Hair follicular keratinocyte (primary cell): ENCODE results near the gene HOOK2. TPM values are rescaled to one million over a fixed set of nuclear protein-coding genes. Genes with fewer than 3 reads are reported as not detected.

Source experiments
- total RNA-seq: library from RNA; depleted of rRNA; stranded (reverse); fragments of >200 nt; gene quantifications from 2 replicates; pipeline ENCODE4 v1.2.3, GENCODE V29; 2015

The HOOK2 gene, protein sequence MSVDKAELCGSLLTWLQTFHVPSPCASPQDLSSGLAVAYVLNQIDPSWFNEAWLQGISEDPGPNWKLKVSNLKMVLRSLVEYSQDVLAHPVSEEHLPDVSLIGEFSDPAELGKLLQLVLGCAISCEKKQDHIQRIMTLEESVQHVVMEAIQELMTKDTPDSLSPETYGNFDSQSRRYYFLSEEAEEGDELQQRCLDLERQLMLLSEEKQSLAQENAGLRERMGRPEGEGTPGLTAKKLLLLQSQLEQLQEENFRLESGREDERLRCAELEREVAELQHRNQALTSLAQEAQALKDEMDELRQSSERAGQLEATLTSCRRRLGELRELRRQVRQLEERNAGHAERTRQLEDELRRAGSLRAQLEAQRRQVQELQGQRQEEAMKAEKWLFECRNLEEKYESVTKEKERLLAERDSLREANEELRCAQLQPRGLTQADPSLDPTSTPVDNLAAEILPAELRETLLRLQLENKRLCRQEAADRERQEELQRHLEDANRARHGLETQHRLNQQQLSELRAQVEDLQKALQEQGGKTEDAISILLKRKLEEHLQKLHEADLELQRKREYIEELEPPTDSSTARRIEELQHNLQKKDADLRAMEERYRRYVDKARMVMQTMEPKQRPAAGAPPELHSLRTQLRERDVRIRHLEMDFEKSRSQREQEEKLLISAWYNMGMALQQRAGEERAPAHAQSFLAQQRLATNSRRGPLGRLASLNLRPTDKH
- total RNA-seq = 30.8 and 32.7 TPM in 2 replicates

DNA sequence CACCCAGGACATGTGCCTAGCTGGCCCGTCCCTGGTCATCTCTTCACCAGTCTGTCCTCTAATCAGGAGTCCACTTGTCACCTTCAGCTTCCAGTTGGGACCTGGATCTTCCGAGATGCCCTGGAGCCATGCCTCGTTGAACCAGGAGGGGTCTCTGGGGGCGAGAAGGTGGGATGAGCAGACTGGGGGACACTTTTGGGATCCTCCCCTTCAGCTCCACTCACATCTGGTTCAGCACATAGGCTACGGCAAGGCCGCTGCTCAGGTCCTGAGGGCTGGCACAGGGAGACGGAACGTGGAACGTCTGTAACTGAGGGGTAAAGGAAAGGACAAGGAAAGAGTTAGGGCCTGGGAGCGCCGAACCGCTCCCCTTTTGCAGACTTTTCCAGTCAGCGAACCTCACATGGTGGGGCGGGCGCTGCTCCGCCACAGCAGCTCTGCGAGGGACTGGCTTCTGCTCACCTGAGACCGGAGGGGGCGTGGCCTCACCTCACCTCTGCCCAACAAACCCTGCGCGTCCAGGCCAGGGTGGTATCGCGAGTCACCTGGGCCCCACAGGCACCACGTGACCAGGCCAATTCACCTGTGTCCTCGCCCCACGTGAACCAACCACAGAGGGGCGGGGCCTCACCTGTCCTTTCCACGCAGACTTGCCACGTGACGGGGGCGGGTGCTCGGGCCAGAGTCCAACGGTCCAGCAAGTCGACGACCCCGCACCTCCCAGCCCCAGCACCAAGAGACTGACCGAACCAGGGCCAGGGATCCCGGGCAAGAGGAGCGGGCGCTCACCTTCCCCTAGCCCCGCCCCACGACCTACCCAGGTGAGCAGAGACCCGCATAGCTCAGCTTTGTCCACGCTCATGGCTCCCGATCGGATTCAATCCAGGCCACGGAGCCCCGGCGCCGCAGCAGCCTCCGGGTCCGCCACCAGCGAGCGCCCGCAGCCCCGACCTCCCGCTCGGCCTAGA, at the start of gene HOOK2:
TSS of gene HOOK2 (minus strand) at position 965 of the 968 bp plus-strand sequence. CDS start at position 862, 103 bp downstream.

DNA sequence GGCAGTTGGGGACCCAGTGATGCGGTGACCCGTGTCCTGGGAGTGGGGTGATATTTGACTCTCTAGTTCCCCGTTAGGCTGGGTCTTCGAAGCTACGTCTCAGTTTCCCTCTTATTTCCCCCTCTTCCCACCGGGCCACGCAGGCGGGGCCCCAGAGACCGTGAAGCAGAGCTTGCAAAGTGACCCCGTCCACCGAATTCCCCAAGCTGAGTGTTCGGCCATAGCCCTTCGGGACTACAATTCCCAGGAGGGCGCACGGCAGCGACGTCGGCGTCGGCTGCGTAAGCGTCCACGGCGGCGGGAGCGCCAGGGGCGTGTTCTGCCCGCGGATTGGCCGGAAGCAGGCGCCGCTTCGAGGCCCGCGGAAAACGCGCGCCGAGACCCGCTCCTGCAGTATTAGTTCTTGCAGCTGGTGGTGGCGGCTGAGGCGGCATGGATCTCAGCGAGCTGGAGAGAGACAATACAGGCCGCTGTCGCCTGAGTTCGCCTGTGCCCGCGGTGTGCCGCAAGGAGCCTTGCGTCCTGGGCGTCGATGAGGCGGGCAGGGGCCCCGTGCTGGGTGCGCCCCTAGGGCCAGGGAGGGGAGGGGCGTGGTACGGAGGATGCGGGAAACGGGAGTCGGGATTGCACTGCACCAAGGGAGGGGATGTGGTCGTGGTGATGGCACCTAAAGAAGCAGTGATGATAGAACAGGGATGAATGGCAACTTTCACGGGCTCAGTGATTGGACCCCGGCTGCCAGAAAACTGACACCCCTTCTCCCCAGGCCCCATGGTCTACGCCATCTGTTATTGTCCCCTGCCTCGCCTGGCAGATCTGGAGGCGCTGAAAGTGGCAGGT, 31.1 kb upstream of the HOOK2 start, which contains the start of gene RNASEH2A:
TSS of gene RNASEH2A (plus strand) at position 343 of the 840 bp plus-strand sequence. CDS start at position 433, 90 bp downstream.

DNA sequence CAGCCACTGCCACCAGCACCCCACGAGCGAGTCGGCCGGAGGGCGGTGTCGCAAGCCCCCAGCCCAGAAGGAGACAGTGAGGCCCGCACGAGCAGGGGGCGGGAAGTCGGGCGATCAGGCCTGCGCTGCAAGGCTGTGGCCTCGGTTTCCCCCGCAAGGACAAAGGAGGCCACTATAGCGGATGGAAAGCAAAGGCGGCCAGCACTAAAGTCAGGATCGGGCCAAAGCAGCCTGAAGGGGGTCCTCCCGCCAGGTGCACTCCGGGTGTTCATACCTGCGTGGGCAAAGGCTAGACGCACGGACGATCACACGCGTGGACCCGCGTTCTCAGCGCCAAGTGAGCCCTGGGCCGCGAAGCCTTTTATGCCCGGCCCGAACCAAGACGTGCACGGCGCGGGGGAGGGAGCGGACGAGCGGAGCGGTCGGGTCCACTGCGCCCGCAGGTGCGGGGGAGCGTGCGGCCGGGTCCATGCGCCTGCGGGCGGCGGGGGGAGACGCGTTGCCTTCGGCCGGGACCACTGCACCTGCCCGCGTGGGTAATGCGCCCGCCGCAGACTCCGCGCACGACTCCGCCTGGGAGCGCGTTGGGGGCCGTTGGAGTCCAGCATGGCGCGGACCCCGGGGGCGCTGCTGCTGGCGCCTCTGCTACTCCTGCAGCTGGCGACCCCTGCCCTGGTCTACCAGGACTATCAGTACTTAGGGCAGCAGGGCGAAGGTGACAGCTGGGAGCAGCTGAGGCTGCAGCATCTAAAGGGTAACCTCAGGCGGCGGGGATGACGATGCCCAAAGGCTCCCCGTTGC, 26.3 kb upstream of the HOOK2 start, which contains the start of the genes PRDX2 and THSD8:
TSS of gene PRDX2 (minus strand) at position 335 of the 801 bp plus-strand sequence. CDS start 539 bp downstream, outside the sequence.
TSS of gene THSD8 (plus strand) at position 604 of the 801 bp plus-strand sequence. CDS start at position 607, 3 bp downstream.

DNA sequence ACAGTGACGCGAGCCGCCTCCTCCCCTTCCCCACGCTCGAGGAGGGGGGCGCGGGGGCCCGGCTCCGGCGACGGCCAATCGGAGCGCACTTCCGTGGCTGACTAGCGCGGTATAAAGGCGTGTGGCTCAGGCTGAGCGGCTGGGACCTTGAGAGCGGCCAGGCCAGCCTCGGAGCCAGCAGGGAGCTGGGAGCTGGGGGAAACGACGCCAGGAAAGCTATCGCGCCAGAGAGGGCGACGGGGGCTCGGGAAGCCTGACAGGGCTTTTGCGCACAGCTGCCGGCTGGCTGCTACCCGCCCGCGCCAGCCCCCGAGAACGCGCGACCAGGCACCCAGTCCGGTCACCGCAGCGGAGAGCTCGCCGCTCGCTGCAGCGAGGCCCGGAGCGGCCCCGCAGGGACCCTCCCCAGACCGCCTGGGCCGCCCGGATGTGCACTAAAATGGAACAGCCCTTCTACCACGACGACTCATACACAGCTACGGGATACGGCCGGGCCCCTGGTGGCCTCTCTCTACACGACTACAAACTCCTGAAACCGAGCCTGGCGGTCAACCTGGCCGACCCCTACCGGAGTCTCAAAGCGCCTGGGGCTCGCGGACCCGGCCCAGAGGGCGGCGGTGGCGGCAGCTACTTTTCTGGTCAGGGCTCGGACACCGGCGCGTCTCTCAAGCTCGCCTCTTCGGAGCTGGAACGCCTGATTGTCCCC, 16.1 kb upstream of the HOOK2 start, which contains the start of gene JUNB:
TSS of gene JUNB (plus strand) at position 142 of the 706 bp plus-strand sequence. CDS start at position 428, 286 bp downstream.

DNA sequence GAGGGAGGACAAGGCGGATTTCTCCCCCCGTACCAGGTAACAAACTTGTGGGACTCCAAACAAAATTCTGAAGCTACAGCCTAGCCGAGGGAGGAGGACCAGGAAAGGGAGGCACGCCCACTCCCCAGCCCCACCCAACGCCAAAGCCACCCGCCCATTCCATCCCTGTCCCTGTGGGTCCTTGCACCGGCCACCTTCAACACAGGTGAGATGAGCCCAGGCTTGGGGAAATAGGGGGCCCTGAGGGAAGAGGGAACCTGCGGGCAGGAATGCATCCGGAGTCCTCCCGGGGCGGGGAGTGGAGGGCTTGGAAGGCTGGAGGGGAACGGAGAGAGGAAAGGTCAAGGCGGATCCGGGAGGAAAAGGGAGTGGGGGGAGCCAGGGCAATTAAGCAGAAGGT, 23.7 kb downstream of the HOOK2 start, which contains the start of gene BEST2:
TSS of gene BEST2 (plus strand) at position 157 of the 400 bp plus-strand sequence. CDS start 802 bp downstream, outside the sequence.

DNA sequence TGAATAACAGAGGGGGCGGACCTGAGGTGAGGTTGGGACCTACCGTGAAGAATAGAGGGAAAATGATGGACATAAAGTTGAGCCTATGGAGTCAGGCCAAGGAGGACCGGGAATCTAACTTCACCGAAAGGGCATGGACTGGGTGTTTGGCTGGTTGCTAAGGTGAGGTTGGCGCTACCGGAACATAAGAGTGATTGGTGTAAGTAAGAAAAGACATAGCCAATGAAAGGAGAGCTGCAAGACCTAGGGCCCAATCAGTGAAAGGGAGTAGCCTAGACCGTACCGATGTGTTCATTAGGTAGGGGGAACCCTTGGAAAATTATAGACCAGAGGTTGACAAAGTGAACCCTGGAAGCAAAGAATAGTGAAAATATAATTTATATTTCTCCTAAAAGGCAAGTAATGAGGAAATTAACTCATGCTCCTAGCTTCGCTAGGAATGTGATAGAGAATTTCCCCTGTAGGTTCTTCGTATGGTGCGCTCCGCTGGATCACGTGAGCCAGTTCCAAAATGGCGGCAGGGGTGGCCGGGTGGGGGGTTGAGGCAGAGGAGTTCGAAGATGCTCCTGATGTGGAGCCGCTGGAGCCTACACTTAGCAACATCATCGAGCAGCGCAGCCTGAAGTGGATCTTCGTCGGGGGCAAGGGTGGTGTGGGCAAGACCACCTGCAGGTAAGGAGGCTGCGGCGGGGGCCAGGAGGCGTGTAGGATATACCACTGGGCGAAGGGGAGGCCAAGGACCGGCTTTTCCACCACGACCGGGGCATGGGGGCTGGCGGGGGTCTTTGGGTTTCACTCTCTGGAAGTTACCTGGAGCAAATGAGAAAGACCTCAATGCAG, 38.1 kb downstream of the HOOK2 start, which contains the start of gene GET3:
TSS of gene GET3 (plus strand) at position 503 of the 840 bp plus-strand sequence. CDS start at position 512, 9 bp downstream.

DNA sequence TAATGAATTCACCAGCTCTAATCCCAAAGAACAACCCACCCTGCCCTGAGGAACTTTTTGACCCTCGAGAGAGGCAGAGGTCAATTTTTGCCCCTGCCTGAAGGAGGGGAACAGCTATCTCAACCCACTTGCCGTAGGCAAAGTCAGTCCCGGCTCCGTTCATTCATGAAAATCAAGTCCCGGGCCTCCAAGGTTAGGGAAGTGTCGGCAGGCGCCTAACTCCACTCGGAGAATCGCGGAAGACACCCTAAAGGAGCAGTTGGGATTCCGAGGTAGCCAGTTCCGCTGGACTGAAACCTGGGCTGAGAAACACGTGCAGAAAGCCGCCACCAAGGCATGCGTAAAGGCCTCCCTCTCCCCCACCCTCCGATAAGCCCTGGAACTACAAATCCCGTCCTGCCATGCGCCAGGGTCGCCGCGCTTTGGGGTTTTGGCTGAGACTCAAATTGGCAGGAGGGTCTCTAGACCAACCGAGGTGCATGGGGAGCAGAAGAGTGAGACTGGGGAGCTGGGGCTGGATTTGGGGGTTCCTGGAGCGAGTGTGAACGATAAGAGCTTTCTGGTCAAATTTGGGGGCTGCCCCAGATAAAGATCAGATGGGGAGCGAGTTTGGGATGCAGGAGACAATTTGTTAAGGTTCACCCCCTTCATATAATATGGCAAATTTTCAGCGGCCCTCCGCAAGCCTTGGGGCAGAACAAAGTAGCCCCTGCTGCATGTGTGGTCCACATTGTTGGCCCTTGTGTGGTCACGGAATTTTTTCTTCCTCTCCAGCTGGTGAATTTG, 51.5 kb downstream of the HOOK2 start, which contains the start of gene TNPO2:
TSS of gene TNPO2 (minus strand) at position 292 of the 786 bp plus-strand sequence. CDS start 2,955 bp downstream, outside the sequence.

Other genes starting within 250 kb of the HOOK2 start
- 2.6 and 3.9 TPM in 2 replicates for gene ZNF564, start 224.1 kb downstream of the HOOK2 start, total RNA-seq
- 2.6 and 5.2 TPM in 2 replicates for gene ZNF490, start 164.7 kb downstream of the HOOK2 start, total RNA-seq
- 5.2 and 5.3 TPM in 2 replicates for gene ZNF791, start 164.6 kb downstream of the HOOK2 start, total RNA-seq
- gene MAN2B1, start 108.8 kb downstream of the HOOK2 start, total RNA-seq = 45.4 and 59.0 TPM in 2 replicates
- gene WDR83, start 108.7 kb downstream of the HOOK2 start, total RNA-seq = 5.1 and 11.3 TPM in 2 replicates
- gene DHPS, start 93.7 kb downstream of the HOOK2 start, total RNA-seq = 70.4 and 110 TPM in 2 replicates
- not detected in 2 replicates for gene GNG14, start 87.6 kb downstream of the HOOK2 start, total RNA-seq
- gene FBXW9, start 78.9 kb downstream of the HOOK2 start, total RNA-seq = 15.1 and 17.9 TPM in 2 replicates
- gene TNPO2, start 51.6 kb downstream of the HOOK2 start, total RNA-seq = 20.5 and 26.8 TPM in 2 replicates
- 272 and 389 TPM in 2 replicates for gene TRIR, start 40.9 kb downstream of the HOOK2 start, total RNA-seq
- 79.1 and 99.4 TPM in 2 replicates for gene GET3, start 38.1 kb downstream of the HOOK2 start, total RNA-seq
- gene BEST2, start 23.8 kb downstream of the HOOK2 start, total RNA-seq = 0.39 TPM in 1 of 2 replicates, not detected in the other
- gene JUNB, start 15.9 kb upstream of the HOOK2 start, total RNA-seq = 369 and 618 TPM in 2 replicates
- 260 and 355 TPM in 2 replicates for gene PRDX2, start 26.2 kb upstream of the HOOK2 start, total RNA-seq
- gene THSD8, start 26.5 kb upstream of the HOOK2 start, total RNA-seq = not detected in 2 replicates
- 26.7 and 51.0 TPM in 2 replicates for gene RNASEH2A, start 31.0 kb upstream of the HOOK2 start, total RNA-seq
- not detected in 2 replicates for gene RTBDN, start 59.0 kb upstream of the HOOK2 start, total RNA-seq
- gene MAST1, start 63.0 kb upstream of the HOOK2 start, total RNA-seq = 0.08 and 0.78 TPM in 2 replicates
- 35.8 and 48.5 TPM in 2 replicates for gene DNASE2, start 105.9 kb upstream of the HOOK2 start, total RNA-seq
- gene KLF1, start 111.6 kb upstream of the HOOK2 start, total RNA-seq = not detected in 2 replicates
- gene GCDH, start 115.6 kb upstream of the HOOK2 start, total RNA-seq = 30.6 and 39.4 TPM in 2 replicates
- 0.08 and 0.23 TPM in 2 replicates for gene SYCE2, start 143.7 kb upstream of the HOOK2 start, total RNA-seq
- 66.7 and 87.1 TPM in 2 replicates for gene FARSA, start 158.2 kb upstream of the HOOK2 start, total RNA-seq
- gene CALR, start 163.1 kb upstream of the HOOK2 start, total RNA-seq = 1,822 and 2,213 TPM in 2 replicates
- 117 and 122 TPM in 2 replicates for gene RAD23A, start 170.3 kb upstream of the HOOK2 start, total RNA-seq
- gene GADD45GIP1, start 181.7 kb upstream of the HOOK2 start, total RNA-seq = 65.8 and 102 TPM in 2 replicates
- gene DAND5, start 194.0 kb upstream of the HOOK2 start, total RNA-seq = not detected in 2 replicates
- gene NFIX, start 219.9 kb upstream of the HOOK2 start, total RNA-seq = 16.7 and 18.9 TPM in 2 replicates